HG02623 (cell line): ENCODE measurements around the gene APOL4.
"Not testable (repeated sequence)": the region's sequence is repeated elsewhere in the genome, so short reads cannot be mapped to it uniquely, and the experiment has no call there.

Source experiments
- ATAC-seq: cut with Tn5 transposase; IDR thresholded peaks from one replicate; pipeline ENCODE4 v1.9.1; 2021; ENCODE audit warnings: moderate library complexity; ENCODE audit not compliant: unreplicated experiment

Gene APOL4

DNA sequence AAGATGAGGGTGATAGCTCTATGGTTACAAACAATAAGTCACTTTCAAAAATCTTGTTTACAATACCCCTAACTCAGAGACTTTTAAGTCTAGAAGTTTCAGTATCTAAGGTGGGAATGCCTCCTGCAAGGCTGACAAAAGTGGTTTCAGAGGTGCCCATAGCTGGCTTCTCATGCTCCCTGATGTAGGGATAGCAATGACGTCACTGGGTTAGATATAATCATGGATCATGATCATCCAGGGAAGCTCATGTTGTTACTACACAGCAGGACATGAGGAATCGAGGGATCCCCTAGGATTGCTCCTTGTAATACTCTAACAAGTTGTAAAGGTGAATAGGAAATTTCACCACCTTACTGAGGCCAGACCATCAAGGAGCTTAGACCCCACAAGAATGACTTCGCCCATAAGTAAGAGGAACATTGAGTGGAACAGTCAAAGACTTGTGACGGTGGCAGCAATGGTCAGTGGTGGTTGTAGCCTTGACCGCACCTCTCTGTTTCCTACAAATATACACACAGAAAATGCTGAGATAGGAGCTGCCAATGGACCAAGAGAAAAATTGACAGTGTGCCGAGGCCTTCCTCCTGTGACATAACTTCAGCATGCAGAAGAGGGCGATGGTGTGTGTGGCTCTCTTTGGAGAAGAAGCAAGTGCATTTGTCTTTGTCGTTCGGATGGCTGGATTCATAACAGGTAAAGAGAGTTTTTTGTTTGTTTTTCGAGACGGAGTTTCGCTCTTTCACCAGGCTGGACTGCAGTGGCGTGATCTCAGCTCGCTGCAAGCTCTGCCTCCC, 15.6 kb downstream of the APOL4 start:
- no peak for ATAC-seq

DNA sequence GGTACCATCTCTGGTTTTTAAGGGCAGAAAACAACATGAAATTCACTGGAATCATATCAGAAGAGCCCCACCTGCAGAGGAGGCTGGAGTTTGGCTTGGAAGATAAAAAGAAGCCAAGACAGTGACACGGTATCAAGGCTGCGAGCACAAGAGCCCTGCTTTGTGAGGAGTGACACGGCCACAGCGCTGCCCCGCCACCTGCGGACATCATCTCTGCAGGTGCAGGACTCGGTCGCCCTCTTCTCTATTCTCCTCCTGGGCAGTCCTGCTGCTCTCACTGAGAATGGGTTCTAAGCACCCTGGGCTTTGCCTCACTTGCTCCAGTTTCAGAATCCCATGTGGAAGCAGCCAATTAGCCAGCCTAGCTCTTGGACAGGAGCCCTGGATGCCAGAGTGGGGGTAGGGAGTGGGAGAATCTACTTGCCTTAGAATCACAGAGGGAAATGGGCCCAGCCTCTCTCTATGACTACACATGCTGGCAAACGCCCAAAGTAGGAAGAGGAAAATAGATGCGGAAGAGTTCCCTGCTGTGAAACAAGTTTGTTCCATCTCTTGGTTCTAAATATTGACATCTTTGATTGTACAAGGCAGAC, 17.1 kb downstream of the APOL4 start:
- ATAC-seq, result no peak

DNA sequence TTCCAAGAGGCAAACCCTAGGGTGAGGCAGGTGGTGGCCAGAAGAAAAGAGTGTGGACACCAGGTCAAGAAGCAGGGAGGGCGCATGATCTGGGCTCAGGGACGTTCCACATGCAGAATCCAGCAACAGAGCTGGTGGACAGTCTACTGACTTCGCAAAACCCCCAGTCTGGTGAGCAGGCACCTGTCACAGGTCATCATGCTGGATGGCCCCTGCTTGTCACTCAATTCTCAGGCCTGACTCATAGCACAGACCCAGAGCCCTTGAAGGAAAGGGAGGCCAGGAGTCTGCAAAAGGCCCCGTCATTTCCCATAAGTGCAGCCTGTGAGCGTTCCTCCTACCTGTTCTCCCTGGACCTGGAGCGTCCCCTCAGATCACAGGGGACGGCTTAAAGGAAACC, 18.2 kb downstream of the APOL4 start:
- no peak for ATAC-seq

DNA sequence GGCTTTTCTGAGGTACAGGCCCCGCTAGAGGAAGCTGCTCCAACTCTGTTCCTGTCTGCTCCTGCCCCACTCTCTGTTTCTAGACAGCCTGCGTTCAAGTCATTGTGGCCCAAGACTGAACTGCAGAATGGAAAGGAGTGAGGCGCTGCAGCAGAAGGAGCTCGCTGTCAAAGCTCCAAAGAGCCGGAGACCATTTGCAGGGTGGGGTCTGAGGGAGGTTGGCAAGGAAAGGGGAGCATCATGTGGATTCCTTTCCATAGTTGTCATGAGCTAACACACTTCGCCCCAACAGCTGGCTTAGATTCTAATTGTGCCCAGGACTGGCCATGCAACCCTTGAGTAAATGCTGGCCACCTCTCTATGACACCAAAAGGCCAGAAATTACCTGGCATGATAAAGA, 18.8 kb downstream of the APOL4 start:
- ATAC-seq, result no peak

DNA sequence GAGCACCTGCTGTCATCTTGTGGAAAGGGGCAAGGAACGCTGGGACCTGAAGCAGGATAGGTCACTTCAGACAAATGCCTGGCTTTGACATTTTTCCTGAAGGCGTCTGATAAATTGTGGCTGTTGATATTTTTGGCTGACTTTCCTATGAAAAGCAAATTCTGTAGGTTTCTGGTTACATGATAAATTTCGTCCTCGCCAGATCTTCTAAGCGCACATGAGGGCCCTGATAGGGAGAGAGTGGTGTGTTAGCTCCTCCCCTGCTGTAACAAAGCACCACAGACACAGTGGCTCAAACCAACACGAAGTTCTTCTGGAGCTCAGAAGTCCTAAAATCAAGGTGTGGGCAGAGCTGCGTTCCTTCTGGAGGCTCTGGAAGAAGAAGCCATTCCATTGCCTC, 19.6 kb downstream of the APOL4 start:
- no peak for ATAC-seq

DNA sequence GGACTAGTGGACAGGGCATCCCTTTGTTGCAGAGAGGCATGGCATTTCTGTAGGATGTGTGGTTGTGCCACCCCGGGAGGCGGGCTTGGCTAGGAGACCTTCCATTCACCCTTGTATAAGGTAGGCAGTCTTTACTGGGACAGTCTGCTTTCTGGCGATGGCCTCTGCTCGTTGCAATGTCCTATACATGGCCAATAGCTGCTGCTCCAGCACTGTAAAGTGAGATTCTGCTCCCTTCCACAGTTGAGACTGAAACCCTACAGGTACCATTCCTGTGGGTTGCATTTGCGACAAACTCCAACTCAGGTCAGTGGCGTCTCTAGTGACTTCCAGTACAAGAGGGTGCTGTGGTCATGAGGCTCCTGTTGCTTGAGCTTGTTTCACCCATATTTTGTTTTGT, 20.7 kb downstream of the APOL4 start:
- ATAC-seq, result no peak

DNA sequence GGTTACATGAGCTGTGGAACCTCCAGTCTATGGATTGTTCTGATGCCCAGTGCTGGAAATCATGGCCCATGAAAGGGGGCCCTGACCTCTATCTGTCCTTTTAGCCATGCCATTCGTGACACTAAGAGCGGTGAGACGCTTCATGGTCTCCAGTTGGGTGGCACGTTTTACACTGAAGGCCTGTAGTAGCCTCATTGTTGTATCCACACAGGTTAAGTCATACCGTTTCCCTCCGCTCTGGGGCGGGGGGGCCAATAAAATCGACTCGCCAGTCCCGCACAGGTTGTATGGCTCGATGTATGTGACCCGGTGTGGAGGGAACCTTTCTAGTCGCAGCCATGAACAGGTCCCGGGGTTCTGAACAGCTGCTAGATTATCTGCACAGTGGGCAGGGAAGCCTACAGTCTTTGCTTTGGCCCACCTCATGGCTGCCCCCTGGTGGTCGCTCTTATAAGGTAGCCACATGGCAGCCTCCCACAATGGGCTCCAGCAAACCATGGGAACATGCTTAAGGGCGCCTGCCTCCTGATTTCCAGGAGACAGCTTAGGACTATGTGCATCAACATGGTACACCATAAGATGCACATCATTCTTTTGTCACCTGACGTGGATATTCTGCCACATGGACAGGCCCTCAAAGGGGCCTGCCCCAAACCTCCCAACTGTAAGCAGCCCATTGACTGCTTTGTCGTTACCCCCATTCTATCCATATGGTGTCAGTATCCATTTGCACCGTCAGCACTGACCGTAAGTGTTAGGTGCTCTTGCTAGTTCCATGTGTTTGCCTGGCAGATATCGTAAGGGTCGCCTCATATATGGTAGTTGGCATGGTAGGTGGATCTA, 21.4 kb downstream of the APOL4 start:
- no peak for ATAC-seq

DNA sequence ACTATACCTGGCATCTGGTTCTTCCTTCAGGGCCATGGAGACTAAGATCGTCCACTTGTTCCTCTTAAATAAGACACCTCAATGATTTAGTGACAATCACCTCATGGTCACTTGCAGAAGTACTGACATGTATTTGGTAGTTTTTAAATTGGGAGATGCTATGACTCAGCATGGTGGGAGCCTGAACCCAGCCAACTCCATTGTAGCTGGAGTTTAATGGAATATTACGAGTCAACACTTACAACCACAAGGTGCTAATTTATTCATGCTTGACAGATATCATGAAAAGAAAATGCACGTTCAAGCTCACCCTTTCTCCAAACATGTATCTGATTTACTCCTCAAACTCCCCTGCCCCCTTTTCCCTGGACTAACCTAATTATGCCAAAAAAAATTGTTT, 24.4 kb downstream of the APOL4 start:
- no peak for ATAC-seq

DNA sequence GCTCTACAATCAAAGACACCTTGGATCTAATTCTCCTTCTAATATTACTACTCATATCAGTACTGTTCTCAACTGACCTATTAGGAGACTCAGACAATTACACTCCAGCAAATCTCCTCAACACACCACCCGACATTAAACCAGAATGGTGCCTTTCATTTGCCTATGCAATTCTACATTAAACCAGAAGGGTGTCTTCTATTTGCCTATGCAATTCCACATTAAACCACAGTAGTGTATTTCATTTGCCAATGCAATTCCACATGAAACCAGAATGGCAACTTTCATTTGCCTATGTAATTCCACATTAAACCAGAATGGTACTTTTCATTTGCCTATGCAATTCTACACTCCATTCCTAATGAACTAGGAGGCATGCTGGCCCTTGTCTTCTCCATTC, 25.7 kb downstream of the APOL4 start:
- no peak for ATAC-seq

DNA sequence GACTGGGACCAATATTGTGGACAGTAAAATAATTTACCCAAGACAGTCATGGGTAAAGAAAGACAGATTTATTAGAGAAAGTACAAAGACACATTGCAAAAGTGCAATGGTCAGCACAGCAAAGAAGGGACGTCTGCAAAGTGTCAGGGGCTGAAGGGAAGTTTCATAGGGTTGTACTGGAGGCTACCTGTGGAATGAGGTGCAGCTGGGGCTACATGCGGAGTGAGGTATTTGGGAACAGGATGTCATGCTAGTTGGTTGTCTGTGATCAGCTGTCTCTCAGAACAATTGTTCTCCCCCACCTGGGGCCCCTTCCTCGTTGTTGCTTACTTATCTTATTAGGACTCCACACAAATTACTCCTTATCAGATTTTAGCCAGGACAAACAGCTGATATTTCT, 29.7 kb downstream of the APOL4 start:
- ATAC-seq, result no peak

DNA sequence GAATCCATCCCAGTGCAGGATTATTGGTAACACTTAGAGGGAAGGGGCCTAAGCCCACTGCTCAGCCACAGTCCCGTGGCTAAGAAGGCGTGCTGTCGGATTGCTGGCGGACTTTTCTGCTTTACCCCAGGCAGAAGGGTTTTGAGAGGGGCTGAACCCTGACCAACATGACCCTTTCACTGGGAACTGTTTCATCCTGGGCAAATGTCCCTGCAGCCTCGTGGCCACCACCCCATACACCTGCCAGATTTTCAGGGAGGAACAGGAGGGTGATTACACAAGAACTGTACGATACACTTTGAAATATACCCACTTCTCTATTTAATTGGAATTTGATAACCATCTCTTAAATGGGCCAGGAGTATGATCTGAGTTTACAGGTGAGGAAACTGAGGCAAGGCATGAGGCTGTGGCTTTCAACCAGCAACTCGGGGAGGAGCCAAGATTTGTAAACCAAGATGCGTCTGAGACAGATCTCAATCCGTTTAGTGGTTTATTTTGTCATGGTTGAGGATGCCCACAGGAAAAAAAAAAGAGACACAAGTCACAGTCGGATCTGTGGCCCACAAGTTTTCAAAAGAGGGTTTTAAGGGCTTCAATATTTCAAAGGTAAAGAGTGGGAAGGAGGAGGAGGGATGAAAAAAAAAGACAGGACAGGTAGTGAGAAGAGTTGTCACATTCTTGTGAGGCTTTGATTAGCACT, 34.9 kb downstream of the APOL4 start:
- no peak for ATAC-seq

DNA sequence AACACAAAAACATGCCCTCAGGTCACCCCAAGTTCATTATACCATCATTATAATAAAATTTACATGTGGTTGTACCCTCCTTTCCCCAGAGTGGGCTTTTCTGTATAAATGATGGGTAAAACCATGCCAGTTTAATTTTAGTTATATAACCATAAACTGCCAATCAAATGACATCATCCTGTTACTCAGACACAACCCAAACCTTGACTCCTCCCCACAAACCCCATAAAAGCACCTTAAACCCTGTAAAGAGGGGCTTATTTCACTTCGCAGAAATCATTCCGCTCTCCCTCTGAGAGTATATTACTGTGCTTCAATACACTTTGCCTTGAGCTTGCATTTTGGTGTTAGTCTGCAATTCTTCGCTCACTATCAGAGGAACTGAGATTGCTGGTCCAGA, 35.5 kb downstream of the APOL4 start:
- ATAC-seq, result no peak

DNA sequence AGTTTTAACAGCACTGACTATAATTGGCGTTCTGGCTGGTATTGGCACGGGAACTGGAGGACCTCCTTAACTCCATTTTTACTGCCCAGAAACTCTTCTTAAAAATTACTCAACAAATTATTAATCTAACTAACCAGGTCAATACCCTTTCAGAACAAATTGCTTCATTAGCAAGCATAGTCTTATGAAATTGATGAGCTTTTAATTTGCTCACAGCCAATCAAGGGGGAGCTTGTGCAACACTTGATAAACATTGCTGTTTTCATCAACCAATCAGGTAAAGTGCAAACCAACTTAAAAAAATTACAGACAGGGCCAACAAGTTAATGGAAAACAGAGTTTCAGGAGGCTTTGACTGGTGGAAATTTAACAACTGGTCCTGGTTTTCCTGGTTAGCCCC, 36.5 kb downstream of the APOL4 start:
- ATAC-seq, result no peak

DNA sequence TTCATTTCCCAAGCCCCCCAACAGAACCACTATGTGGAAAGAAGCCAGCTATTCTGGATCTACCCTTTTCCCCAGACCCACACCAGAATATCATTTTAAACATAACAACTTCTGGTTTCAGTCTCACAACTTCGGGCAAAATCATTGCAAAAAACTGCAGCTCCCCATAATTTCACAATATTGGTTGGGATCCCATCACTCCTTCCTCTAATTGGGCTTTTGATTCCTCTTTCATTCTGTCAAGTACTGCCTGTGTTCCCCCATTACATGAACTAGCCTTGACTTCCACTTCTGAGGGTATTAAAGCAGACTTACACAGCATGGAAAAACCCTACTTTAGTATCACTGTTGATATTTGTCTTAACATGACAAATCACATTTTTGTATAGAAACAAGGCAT, 37.0 kb downstream of the APOL4 start:
- no peak for ATAC-seq

DNA sequence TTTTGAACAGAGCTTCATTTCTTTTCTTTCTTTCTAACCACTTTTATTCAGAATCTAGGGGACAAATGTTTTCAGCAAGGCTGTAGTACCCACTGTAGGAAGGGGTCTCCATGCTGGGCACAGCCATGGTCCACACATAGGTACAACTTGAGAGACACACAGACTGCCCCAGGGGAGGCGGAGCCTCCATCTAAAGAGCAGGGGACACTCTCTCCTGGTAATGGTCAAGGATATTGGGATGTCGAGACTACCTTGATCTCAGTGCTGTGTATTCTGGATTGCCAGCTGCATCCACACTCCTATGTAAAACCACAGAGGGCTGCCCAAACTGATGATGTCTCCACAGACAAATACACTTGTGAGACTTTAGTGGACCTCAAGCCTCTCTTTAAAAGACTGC, 38.1 kb downstream of the APOL4 start:
- no peak for ATAC-seq

DNA sequence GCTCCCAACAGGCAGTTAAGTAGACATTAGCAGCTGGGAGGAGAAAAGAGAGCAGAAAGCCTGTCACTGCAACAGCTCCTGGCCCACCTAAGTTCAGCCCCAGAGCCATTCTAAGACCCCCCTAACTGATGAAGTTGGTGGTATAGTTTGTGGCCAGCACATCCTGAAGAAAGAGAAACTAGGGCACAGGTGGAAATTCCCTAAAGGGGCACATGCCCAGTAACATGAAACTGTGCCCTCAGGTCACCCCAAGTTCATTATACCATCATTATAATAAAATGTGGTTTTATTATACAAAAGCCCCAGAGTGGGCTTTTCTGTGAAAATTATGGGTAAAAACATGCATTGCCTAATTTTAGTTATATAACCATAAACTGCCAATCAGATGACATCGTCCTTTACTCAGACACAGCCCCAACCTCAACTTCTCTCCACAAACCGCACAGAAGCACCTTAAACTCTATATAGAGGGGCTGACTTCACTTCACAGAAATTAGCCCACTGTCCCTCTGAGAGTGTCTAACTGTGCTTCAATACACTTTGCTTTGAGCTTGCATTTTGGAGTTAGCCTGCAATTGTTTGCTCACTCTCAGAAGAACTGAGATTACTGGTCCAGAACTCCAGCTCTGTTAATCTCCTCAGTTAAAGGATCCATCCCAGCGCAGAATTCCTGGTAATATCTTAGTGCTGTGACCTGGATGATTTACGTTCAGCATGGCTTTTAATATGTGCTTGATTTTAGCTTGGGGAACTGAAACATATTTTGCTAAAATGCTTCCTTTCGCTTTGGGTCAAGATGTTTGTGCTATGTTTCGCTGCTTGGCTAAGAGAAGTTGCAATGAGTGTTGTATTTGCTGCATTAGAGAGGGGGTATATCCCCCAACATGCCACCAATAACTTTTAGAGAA, 39.2 kb downstream of the APOL4 start:
- ATAC-seq, result no peak

DNA sequence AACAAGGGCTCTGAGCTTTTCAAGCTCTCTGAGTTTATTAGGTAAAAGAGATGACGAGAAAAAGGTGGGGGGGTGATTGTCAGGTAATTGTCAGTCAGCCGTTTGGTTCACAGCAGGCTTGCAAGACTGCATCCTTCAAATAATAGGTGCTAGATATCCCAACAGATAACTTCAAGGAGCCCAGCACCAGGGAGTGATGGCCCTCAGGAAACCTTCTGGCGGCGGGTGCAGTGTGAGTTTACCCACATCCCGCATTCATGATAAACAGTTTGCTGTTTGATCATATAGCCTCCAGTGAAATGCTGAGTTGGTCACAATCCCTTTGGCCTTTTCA, 39.8 kb downstream of the APOL4 start:
- ATAC-seq, result not testable (repeated sequence)

DNA sequence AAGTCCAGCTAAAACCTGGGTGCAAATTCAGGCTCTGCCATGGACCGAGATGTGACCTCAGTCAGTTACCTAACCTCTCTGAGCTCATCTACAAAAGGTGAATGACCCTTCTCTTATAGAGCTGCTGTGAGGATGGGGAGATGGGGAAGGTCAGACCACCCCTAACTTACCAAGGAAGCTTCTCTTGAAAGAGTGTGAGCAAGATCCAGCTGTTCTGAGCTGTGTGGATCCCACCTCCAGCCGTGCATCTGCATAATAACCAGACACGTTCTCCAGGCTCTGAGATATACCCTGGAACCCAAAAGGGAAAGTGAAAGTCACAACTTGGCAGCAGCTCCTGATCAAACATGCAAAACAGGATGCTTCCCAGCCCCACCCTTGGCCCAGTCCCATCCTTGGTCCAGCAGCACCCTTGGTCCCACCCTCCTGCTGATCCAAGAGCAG, 41.1 kb downstream of the APOL4 start, which contains the start of gene APOL3:
APOL3 (minus strand) TSS at position 257 of the 444 bp plus-strand sequence. CDS start 11,700 bp downstream, outside the sequence.
- no peak for ATAC-seq

DNA sequence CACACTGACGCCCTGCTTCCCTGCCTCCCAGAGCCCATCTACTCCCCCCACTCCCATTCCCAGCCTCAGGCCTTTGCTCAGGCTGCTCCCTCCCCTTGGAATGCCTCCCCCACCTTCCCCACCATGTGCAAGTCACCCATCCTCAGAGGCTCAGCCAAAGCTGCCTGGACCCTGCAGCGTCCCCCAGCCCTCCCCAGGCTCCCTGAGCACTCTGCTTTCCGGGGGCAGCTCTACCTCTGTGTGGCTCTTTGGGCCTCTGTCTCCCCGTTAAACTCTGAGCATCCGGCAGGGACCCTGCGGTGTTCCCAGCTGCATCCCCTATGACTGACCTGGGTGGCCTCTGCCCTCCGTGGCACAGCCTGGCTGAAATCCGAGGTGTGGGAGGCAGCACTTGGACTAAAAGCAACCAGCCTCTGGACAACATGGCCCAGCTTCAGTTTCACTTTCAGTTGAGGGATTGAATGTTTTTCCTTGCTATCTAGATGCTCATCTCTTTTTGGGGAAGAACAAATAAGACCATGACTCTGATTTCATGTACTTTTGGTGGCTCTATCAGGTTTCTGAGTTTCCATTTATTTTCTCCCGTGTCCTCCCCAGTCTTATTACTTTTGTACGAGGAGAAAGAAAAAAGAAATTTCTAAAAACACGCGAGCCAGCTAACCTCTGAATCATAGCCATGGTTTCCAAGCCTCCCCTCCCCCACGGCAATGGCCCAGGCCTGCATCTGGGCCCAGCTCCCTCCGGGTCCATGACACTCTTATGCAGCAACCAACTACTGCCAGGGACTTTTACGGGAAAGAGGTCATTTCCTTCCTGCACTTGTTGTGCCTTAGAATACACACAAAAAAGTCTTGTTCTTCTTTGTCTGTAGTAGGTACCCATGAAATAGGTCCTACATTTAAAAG, 44.8 kb downstream of the APOL4 start:
- no peak for ATAC-seq
